Endothelial cell (in vitro differentiated cells): ENCODE results near the gene SORBS1. TPM values are rescaled to one million over a fixed set of nuclear protein-coding genes. Genes with fewer than 3 reads are reported as not detected.

Experiments used
- DNase-seq: peaks from one replicate; pipeline ENCODE4 v3.0.0; 2021; ENCODE audit warnings: low spot score
- H3K27ac Mint-ChIP-seq: one replicate; pipeline ENCODE4 v1.8.0; 2021; ENCODE audit warnings: mixed read lengths, inconsistent platforms; ENCODE audit not compliant: unreplicated experiment
- H3K27me3 Mint-ChIP-seq: one replicate; pipeline ENCODE4 v1.8.0; 2021; ENCODE audit warnings: mild to moderate bottlenecking, moderate library complexity, mixed read lengths, inconsistent platforms; ENCODE audit not compliant: unreplicated experiment
- H3K36me3 Mint-ChIP-seq: one replicate; pipeline ENCODE4 v1.8.0; 2021; ENCODE audit warnings: mild to moderate bottlenecking, low read depth, mixed read lengths, inconsistent platforms; ENCODE audit not compliant: unreplicated experiment
- H3K4me1 Mint-ChIP-seq: one replicate; pipeline ENCODE4 v1.8.0; 2021; ENCODE audit warnings: mild to moderate bottlenecking, mixed read lengths, inconsistent platforms; ENCODE audit not compliant: unreplicated experiment
- H3K4me3 Mint-ChIP-seq: one replicate; pipeline ENCODE4 v1.8.0; 2021; ENCODE audit warnings: mild to moderate bottlenecking, mixed read lengths, inconsistent platforms; ENCODE audit not compliant: unreplicated experiment
- H3K9me3 Mint-ChIP-seq: one replicate; pipeline ENCODE4 v1.8.0; 2021; ENCODE audit warnings: mixed read lengths, inconsistent platforms; ENCODE audit not compliant: unreplicated experiment
- total RNA-seq: library from RNA; stranded (reverse); fragmentation: NEBNext Ultra II Directional; extraction: Animal tissue kit (Norgen Biotek cat#: 25700); gene quantifications from one replicate; pipeline ENCODE4 v1.2.1, GENCODE V29; 2021; ENCODE audit not compliant: unreplicated experiment
- TF ChIP-seq, protein P1 (sequence below): fragments of 200-600 bp; sonication (generic); IDR thresholded peaks from one replicate; pipeline ENCODE4 v1.5.0; 2021; ENCODE audit warnings: antibody characterized with exemption; ENCODE audit not compliant: unreplicated experiment

Gene SORBS1
- total RNA-seq, 1 donor from 2014 or later: 103 TPM

- Mint-ChIP-seq H3K27ac (peak overlapping the region; percentile 99), H3K4me1 (peaks cover 63% of the 10 kb centered on the region), H3K36me3 (peaks cover 10% of the 10 kb centered on the region), H3K9me3 (no peaks in the 10 kb centered on the region), H3K4me3 (peak overlapping the region; percentile 59), H3K27me3 (peaks cover 1% of the 10 kb centered on the region)
- TF ChIP-seq, protein P1, sequence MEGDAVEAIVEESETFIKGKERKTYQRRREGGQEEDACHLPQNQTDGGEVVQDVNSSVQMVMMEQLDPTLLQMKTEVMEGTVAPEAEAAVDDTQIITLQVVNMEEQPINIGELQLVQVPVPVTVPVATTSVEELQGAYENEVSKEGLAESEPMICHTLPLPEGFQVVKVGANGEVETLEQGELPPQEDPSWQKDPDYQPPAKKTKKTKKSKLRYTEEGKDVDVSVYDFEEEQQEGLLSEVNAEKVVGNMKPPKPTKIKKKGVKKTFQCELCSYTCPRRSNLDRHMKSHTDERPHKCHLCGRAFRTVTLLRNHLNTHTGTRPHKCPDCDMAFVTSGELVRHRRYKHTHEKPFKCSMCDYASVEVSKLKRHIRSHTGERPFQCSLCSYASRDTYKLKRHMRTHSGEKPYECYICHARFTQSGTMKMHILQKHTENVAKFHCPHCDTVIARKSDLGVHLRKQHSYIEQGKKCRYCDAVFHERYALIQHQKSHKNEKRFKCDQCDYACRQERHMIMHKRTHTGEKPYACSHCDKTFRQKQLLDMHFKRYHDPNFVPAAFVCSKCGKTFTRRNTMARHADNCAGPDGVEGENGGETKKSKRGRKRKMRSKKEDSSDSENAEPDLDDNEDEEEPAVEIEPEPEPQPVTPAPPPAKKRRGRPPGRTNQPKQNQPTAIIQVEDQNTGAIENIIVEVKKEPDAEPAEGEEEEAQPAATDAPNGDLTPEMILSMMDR: no peak
- DNase-seq: peak; percentile 67
Measured at GRCh38 chr10:95467162-95467599, 94.0 kb downstream of the SORBS1 start.

- H3K36me3 Mint-ChIP-seq: peaks cover 9% of the 10 kb centered on the region
- peak overlapping the region; percentile 76 for H3K27ac Mint-ChIP-seq
- peaks cover 1% of the 10 kb centered on the region for H3K27me3 Mint-ChIP-seq
- TF ChIP-seq, protein P1: no peak
- peaks cover 59% of the 10 kb centered on the region for H3K4me1 Mint-ChIP-seq
- H3K9me3 Mint-ChIP-seq: no peaks in the 10 kb centered on the region
- H3K4me3 Mint-ChIP-seq: no peak overlapping the region
- no peak for DNase-seq
Measured at GRCh38 chr10:95466436-95466835, 94.7 kb downstream of the SORBS1 start.

GRCh38 chr10:95464280-95464679 is 96.9 kb downstream of the SORBS1 start:
- no peaks in the 10 kb centered on the region for H3K27me3 Mint-ChIP-seq
- peaks cover 43% of the 10 kb centered on the region for H3K4me1 Mint-ChIP-seq
- H3K36me3 Mint-ChIP-seq: peaks cover 10% of the 10 kb centered on the region
- DNase-seq: no peak
- H3K4me3 Mint-ChIP-seq: no peak overlapping the region
- H3K9me3 Mint-ChIP-seq: no peaks in the 10 kb centered on the region
- H3K27ac Mint-ChIP-seq: no peak overlapping the region
- TF ChIP-seq, protein P1: no peak

DNA sequence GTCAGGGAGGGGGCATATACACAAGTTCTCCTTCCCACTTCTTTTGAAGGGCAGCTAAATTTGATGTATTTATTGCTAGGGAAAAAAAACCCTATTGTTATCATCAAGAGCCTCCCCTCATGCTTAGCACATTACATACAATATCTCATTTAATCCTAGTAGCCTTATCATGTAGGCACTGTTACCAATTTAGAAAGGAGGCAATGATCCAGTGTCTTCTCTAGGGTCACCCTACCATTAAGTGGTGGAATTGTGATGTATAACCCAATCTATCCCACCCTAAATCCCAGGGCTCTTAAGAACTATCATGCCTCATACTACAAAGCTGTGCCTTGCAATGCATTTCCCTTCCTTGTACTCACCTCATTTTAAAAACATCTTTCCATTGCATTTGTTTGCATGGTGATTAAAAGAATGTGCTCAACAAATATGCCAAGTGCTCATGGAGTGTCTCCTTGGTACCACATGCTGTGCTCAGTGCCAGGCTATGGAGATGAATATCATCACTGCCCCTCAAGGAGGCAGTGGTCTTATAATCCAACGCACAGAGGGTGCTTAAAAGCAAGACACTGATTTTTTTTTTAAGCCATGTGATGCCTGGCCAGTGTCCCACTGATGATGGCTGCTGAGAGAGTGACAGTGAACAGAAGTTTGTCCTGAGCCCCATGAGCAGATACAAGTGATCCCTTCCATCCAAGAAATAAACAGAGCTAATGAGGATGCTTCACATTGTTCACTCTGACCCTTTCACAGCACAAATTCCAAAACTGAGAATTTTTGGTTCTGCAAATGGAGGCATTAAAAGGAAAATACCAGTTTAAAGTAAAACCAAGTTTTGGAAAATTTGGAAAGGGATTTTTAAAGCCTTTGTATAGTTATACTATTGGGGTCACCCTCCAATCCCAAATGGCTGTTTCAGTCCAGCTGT is 98.2 kb downstream of the SORBS1 start:
- Mint-ChIP-seq H3K36me3 (peaks cover 9% of the 10 kb centered on the region), H3K4me3 (no peak overlapping the region), H3K4me1 (peaks cover 34% of the 10 kb centered on the region), H3K27ac (no peak overlapping the region), H3K9me3 (no peaks in the 10 kb centered on the region), H3K27me3 (no peaks in the 10 kb centered on the region)
- TF ChIP-seq, protein P1: no peak
- DNase-seq: no peak

DNA sequence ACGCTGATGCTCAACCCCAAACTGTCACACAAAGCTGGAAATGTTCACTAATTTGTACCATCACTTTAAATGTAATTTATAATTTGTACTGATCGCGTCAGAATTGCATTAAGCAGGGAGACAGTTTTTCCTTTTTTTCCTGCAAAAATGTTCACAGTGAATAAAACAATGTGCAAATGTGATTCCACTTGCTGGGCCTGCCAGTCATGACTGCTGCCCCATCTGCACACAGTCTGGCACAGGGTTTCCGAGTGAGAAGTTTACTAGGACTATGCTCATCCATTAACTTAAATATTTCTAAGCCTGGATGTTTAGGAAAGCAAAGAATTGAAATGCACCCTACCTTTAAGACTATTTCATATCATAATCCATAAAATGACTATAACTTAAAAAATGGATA is 99.6 kb downstream of the SORBS1 start:
- H3K9me3 Mint-ChIP-seq: no peaks in the 10 kb centered on the region
- DNase-seq: no peak
- H3K36me3 Mint-ChIP-seq: peaks cover 9% of the 10 kb centered on the region
- H3K4me1 Mint-ChIP-seq: peaks cover 29% of the 10 kb centered on the region
- no peaks in the 10 kb centered on the region for H3K27me3 Mint-ChIP-seq
- H3K27ac Mint-ChIP-seq: no peak overlapping the region
- TF ChIP-seq, protein P1: no peak
- H3K4me3 Mint-ChIP-seq: no peak overlapping the region
